NCI-H2107 treated with DMSO at 0.1 percent for 48 hours (cell line): ENCODE measurements around the gene NLRC5.

Experiments
- DNase-seq: peaks from one replicate; lab custom pipeline; 2025; ENCODE audit not compliant: unreplicated experiment; lab: John Stamatoyannopoulos, UW

NLRC5 gene, protein sequence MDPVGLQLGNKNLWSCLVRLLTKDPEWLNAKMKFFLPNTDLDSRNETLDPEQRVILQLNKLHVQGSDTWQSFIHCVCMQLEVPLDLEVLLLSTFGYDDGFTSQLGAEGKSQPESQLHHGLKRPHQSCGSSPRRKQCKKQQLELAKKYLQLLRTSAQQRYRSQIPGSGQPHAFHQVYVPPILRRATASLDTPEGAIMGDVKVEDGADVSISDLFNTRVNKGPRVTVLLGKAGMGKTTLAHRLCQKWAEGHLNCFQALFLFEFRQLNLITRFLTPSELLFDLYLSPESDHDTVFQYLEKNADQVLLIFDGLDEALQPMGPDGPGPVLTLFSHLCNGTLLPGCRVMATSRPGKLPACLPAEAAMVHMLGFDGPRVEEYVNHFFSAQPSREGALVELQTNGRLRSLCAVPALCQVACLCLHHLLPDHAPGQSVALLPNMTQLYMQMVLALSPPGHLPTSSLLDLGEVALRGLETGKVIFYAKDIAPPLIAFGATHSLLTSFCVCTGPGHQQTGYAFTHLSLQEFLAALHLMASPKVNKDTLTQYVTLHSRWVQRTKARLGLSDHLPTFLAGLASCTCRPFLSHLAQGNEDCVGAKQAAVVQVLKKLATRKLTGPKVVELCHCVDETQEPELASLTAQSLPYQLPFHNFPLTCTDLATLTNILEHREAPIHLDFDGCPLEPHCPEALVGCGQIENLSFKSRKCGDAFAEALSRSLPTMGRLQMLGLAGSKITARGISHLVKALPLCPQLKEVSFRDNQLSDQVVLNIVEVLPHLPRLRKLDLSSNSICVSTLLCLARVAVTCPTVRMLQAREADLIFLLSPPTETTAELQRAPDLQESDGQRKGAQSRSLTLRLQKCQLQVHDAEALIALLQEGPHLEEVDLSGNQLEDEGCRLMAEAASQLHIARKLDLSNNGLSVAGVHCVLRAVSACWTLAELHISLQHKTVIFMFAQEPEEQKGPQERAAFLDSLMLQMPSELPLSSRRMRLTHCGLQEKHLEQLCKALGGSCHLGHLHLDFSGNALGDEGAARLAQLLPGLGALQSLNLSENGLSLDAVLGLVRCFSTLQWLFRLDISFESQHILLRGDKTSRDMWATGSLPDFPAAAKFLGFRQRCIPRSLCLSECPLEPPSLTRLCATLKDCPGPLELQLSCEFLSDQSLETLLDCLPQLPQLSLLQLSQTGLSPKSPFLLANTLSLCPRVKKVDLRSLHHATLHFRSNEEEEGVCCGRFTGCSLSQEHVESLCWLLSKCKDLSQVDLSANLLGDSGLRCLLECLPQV (N-terminal part only)

DNA sequence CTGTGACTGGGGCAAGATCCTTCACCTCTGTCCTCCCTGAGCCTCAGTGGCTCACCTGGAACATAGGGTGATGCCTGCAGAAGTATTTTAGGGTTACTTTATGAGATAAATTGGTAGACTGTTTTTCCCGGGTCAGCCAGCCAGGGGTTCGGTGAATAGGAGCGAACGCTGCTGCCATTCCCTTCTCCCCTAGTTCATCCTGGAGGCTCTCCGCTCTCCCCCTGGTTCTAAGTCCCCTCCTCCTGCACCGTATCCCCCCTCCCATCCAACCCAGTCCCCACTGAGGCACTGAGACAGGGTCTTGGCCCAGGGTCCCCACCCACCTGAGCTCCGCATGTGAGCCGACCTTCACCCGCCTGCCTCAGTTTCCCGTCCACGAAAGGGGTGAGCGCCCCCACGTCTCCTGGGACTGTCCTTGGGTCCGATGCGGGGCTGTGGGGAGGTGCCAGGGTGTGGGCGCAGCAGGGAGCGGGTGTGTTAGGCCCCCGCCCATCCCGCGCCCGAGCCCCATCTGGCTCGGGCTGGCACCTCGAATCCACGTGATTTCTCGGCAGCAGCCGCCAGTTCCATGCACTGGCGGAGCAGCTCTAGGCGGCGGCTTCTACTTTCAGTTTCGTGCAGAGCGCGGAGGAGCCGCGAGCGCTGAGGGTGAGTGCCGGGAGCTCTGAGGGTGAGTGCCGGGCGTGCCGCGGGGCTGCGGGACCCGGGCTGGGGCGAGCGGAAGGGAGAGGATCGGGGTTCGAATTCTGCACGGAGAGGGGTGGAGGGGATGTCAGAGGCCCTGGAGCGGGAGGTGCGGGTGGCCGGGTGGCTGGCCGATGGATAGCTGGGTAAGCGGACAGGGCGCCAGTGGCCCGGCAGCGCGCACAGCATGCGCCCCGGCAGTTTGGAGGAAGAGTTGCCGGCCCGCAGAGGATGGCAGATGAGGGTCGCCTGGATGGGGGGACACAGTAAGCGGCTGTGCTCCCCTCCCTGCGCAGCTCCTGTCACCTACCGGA, at the start of gene NLRC5:
NLRC5 (plus strand) TSS at position 610 of the 998 bp plus-strand sequence. CDS start 31,156 bp downstream, outside the sequence.
- DNase-seq, result peak; percentile 45

DNA sequence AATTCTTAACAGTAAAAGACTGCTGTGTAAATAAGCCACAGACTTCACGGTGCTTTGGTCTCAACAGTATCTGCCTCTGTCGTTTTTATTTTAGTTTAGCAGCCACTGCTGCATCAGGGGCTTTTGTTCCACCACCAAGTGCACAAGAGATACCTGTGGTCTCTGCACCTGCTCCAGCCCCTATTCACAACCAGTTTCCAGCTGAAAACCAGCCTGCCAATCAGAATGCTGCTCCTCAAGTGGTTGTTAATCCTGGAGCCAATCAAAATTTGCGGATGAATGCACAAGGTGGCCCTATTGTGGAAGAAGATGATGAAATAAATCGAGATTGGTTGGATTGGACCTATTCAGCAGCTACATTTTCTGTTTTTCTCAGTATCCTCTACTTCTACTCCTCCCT, 49.6 kb upstream of the NLRC5 start:
- DNase-seq, result peak; percentile 96

DNA sequence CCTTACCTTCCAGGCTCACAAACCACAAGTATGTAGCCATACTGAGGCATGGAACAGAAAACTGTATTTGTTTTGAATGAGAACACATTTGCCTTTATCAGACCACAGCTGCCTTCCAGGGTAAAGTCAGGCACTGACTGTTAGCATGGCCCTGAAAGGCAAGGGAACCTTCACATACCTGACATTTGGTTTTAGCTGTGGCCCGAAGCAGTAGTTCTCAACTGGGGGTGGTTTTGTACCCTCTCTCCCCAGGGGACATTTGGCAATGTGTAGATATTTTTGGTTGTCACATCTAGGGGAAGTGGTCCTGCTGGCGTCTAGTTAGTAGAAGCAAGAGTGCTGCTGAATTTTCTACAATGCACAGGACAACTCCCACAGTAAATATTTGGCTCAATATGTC, 48.3 kb upstream of the NLRC5 start:
- DNase-seq, result no peak

DNA sequence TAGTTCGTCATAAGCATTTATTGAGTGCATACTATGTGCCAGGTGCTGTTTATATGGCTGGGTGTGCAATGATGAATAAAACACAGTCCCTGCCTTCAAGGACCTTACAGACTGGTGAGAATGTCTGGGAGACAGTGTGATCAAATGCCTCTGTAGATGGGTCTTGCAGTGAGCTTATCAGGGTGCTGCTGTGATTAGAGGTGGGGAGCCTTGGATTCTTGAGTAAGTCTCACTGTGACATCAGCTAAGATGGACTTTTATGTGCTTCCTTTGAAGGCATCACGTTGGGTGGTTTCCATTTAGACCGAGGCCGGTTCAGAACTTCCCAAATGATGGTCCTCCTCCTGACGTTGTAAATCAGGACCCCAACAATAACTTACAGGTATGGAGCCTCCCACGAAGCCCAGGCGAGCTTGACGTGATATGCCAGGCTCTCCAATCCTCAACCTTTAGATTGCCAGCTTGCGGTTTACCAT, 47.5 kb upstream of the NLRC5 start:
- no peak for DNase-seq

DNA sequence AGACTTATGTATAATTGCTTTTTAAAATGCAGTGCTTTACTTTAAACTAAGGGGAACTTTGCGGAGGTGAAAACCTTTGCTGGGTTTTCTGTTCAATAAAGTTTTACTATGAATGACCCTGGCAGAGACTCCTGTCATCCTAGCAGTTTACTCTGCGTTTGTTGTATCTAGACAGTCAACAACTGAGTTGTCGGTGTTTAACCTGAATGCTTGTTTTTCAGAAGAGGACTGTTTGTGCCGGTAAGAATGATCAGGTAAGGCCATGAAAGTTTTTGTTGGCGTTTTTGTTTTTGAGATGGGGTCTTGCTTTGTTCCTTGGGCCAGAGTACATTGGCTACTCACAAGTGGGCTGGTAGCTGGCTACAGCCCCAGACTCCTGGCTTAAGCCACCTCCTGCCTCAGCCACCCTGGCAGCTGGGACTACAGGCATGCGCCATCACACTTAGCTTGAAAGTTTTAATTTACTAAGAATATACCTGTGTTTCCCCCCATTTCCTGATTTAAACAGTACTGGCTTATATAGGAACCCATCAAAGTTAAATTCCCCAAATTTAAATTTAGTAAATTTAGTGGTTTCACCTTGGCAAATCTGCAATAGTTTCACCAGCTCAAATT, 45.5 kb upstream of the NLRC5 start:
- DNase-seq, result no peak

DNA sequence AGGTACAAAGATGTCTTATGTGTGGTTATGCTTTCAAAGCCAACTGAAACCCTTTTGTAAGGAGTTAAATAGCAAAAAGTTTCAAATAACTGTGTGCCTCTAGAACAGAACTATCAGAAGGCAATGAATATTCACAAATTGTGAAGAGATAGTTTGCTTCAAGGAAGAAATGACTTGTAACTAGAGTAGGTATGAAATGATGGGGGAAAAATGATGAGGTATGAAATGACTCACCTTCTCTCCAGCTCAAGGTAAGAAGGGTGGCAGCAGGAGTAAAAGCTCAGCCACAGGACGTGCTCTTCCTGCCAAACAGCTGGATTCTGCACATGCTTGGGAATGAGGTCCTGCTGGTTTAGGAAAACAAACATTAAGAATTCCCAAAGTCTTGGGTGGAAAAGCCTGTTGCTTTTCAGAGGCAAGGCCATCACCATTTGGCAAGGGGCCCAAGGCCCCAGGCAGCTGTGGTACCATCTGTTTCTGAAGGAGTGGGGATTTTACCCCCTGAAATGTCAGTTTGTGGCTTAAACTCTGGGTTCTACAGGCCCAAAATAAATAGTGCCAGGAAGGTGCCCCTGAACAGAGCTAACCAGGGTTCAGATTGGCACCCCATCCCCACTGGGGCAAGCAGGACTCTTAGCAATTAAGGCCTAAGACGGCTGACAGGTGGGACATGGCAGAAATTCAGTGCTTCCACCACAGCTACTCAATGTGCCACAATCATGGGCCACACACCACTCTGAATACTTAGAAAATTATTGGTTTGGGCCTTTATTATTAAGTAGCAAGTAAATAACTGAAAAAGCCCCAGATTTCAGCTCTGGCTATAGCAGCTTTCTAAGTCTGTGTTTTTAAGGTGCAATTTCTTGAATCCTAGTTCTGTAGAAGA, 44.2 kb upstream of the NLRC5 start:
- no peak for DNase-seq

DNA sequence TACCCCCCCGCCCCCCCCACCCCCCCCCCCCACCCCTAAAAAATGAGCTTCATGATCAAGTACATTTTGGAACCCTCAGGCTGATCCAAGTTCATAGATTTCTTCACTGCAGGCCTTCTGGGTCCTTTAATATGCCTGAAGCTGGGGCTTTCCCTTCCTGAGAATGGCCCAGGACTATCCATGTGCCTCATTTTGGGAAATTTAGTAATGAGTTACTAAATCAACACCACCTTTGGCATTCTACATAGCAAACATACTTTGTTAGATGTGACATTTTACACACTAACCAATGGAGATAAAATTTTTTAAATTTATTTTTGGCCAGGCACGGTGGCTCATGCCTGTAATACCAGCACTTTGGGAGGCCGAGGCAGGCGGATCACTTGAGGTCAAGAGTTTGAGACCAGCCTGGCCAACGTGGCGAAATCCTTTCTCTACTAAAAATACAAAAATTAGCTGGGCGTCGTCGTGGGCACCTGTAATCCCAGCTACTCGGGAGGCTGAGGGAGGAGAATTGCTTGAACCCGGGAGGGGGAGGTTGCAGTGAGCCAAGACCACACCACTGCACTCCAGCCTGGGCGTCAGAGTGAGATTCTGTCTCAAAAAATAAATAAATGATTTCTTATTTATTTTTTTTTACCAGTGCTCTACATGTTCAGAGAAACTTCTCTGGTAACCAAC, 43.4 kb upstream of the NLRC5 start:
- DNase-seq, result no peak

DNA sequence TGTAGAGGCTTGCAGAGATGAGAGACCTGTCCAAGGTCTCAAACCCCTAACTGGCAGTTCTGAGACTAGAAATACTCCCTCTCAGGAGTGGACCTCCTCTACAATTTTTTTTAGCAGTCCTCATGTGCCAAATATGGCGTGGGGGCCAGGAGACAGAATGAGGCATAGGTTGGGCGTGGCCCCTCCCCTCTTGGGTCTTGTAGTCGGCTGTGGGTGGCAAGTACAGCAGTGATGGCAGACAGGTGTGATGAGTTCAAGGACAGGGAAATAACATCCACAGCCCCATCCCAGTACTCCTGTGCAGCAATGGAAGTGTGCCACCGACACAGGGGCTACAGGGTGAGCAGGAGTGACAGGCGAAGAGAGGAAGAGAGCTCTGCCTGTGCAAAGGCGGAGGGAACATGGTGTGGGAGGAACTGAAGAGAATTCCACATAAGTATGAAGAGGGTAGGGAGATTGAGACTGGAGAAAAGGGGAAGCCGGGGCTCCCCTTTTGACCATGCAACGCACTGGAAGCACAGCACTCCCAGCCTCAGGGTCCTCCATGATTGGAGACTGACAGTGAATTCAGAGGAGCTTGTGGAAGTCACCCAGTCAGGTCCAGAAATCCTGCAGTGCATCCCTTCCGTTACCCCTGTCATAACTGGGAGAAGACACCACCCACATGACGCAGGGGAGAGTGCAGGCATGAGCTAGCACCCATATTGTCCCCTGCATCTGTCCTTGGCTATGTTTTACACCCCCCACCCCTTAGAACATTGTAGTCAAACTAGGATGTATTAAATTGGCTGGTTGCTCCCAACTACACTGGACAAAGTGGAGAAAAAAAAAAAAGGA, 42.4 kb upstream of the NLRC5 start:
- no peak for DNase-seq

DNA sequence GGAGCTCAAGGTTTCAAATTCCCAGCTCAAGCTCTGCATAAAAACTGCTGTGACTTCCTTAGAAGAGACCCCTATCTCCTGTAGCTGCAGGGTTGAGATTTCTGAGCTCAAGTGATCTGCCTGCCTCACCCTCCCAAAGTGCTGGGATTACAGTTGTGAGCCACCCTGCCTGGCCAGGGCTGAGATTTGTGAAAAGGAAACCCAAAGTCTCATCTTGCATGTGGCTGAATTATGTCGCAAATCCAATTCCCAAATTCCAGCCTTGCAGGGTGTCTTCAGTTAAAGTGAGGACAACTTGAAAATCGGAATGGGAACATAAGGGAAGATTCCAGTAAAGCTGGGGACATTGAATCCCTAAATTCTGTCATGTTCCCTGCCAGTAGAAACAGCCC, 41.8 kb upstream of the NLRC5 start:
- no peak for DNase-seq

DNA sequence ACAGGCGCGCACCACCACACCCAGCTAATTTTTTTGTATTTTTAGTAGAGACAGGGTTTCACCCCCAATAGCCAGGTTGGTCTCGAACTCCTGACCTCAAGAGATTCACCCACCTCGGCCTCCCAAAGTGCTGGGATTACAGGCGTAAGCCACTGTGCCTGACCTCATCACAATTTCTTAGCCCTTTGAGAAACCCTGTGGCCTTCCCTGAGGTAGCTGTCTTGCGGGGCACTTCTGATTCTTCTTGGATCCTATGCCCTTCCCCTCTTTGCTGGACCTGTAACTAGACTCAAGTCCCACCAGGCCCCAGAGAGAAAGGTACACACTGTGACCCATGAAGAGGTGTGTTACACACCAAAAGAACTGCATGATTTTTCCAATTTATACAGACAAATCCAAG, 41.1 kb upstream of the NLRC5 start:
- DNase-seq, result no peak

DNA sequence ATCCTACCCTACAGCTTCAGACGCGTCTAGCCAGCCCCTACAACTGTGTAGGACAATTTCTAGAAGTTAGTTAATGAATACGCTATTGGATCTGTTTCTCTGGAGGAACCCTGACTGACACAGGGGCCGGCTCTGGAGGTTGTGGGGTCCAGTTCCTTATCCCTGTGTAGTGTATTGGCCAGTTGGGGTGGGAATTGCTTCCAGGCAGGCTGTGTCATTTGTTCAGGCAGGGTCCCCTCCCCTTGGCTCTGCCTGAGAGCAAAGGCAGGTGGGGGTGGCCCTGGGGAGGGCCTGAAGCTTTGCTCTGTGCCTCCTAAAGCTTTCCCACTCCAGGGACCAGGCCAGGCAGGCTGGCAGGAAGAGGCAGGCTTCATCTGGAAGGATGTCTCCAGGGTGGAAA, 39.3 kb upstream of the NLRC5 start:
- DNase-seq, result no peak

DNA sequence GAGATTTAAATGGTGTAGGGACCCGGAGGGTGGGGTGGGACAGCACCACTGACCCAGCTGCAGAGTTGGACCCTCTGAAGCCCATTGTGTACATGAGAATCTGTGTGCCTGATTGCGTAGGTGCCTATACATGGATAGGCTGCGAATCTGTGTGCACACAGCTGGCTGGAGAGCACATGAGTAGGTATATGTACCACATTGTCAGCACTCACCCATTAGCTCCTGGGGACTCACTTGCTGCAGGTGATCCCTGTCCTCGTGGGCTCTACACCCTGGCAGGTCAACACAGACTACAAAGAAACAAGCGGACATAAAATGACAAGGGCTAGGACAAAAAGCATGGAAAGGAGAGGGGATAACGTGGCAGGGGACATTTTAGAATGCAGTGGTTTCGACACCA, 38.9 kb upstream of the NLRC5 start:
- DNase-seq, result no peak

DNA sequence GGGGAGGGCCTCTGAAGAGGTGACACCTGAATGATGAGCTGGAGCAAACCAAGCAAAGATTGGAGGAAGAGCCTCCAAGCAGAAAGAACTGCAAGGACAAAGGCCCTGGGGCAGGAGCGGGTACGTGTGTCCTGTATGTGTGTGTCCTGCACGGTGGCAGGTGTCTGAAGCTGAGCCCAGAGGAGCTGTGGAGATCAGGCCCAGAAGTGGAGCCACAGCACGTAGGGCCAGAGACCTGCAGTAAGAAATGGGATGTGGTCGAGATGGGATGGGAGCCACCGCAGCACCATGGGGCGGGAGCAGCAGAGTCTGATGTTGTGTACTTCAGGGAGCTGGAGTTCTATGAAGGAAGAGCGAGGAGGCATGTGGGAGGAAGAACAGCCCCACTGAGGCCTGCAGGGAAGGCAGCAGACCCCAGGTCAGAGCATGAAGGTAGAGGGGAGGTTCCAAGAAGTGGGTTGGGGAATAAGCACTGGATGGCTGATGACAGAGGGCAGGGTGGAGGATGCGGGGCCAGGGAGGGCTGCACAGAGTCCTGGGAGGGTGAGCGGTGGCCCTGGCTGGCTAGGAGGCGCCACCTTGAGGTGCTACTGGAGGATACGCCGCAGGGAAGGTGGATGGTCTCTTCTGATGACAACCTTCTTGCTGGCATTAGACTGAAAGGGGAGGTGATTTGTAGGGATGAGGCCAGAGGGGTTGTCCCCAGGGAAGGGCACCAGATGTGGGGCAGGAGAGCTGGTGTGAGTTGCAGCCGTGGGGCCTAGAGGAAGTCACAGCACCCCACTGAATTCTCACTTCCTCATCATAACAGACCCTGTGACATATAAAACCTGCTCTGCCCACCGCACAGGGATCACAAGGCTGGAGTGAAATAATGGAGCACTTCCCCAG, 38.2 kb upstream of the NLRC5 start:
- peak; percentile 67 for DNase-seq

DNA sequence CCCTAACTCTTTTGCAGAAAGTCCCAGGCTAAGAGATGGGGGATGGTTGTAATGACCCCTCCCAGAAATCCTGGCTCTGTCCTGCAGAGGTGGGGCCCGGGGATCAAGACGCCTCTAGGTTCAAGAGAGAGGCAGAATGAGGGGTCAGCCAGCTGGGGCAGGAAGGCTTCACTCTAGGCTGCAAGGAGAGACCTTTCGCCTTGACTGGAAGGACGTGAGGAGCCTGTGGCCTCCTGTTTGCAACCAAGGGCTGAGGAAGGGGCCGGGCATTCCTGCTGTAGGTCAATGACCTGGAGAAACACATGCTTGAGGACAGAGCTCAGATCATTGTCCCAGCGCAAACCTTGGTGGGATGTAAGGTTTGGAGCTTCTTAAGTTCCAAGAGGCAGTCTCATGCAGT, 36.4 kb upstream of the NLRC5 start:
- no peak for DNase-seq

DNA sequence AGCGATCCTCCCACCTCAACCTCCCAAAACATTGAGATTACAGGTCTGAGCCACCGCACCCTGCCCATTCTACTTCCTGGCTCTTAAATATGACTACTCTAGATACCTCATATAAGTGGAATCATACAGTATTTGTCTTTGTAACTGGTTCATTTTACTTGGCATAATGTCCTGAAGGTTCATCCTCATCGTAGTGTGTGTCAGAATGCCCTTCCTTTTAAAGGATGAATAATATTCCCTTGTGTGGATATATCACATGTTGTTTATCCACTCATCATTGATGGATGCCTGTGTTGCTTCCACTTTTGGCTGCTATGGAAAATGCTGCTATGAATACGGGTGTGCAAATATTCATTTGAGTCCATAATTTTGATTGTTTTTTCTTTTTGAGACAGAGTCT, 33.3 kb upstream of the NLRC5 start:
- DNase-seq, result no peak

DNA sequence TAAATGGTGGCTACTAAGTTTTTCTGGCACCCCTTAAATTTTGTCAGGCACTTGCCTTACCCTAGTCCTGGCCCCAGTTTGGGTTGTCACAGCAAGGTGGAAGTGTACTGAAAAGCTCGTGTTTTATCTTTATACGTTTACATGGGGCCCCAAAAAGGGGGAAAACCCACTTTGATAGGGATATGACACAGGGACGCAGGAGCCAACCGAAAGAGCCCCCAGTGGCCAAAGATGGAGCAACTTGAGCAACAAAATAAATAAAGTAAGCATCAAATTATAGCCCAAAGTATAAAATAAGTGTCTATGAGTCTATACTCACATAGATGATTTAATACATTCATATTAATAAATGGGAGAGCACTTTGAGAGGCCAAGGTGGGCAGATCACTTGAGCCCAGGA, 32.6 kb upstream of the NLRC5 start:
- DNase-seq, result no peak
